ENCODE results near the gene FJX1. TPM values are rescaled to one million over a fixed set of nuclear protein-coding genes. Genes with fewer than 3 reads are reported as not detected.

FJX1 gene
- total and polyA plus RNA-seq, 2 experiments from 2014 or later = 9.4 to 16.1 TPM

GRCh38 chr11:35650467-35650866 is 32.2 kb downstream of the FJX1 start:
- Histone ChIP-seq H3K9me2 (ENCODE audit: insufficient read depth) (peaks cover 8% of the 10 kb centered on the region), H3K4me2 (no peak overlapping the region), H3K27me3 (ENCODE audit: insufficient read depth) (peaks cover 25% of the 10 kb centered on the region), H4K20me1 (replicated peaks; ENCODE audit: insufficient read depth) (no peaks in the 10 kb centered on the region), H3K36me3 (ENCODE audit: insufficient read depth) (no peaks in the 10 kb centered on the region), H3F3A (replicated peaks; ENCODE audit: low read depth) (no peaks in the 10 kb centered on the region), H3K4me3 (no peak overlapping the region), H2AFZ (no peak overlapping the region), H3K27ac (ENCODE audit: low read depth) (no peak overlapping the region), H3K79me2 (replicated peaks; ENCODE audit: insufficient read depth) (no peaks in the 10 kb centered on the region), H3K4me1 (ENCODE audit: insufficient read depth) (peaks cover 10% of the 10 kb centered on the region)
- no peaks in the 10 kb centered on the region for H3K9me3 Mint-ChIP-seq
- ATAC-seq (no peak), DNase-seq (ENCODE audit: low spot score) (no peak)
- peaks cover 20% of the 10 kb centered on the region for H3K4me1 Mint-ChIP-seq
- no peak overlapping the region for H3K27ac Mint-ChIP-seq
- no peak overlapping the region for H3K4me3 Mint-ChIP-seq
- no peaks in the 10 kb centered on the region for H3K36me3 Mint-ChIP-seq (ENCODE audit: low read depth)
- peaks cover 9% of the 10 kb centered on the region for H3K27me3 Mint-ChIP-seq (ENCODE audit: insufficient read depth, low read depth, poor library complexity)
- TF ChIP-seq EZH2 (IDR thresholded peaks at IDR 0.05; ENCODE audit: low read depth, unreplicated experiment) = no peak
- no peak for TF ChIP-seq ETS1 (IDR thresholded peaks at IDR 0.05)
- TF ChIP-seq CTCF (conservative IDR thresholded peaks at IDR 0.05; ENCODE audit: low read depth in 2 of 2) = no peak
- no peak for TF ChIP-seq ZNF114 (CRISPR knock-in tag; IDR thresholded peaks at IDR 0.05)
- no peak for TF ChIP-seq POLR2AphosphoS5 (IDR thresholded peaks at IDR 0.05; ENCODE audit: low read depth)
- TF ChIP-seq ZNF462 (CRISPR knock-in tag; IDR thresholded peaks at IDR 0.05) = no peak
- no peak for TF ChIP-seq CREB1 (CRISPR knock-in tag; IDR thresholded peaks at IDR 0.05; ENCODE audit: low read depth)
- no peak for TF ChIP-seq ZNF331 (CRISPR knock-in tag; IDR thresholded peaks at IDR 0.05; ENCODE audit: low read depth)
- no peak for TF ChIP-seq JUNB (IDR thresholded peaks at IDR 0.05; ENCODE audit: unreplicated experiment)
- TF ChIP-seq STAT1 (IDR thresholded peaks at IDR 0.05; ENCODE audit: unreplicated experiment) = no peak
- TF ChIP-seq EZH2phosphoT487 (IDR thresholded peaks at IDR 0.05; ENCODE audit: unreplicated experiment) = no peak
- TF ChIP-seq NANOG (IDR thresholded peaks at IDR 0.05; ENCODE audit: borderline replicate concordance) = no peak
- no peak for TF ChIP-seq REST (IDR thresholded peaks at IDR 0.05; ENCODE audit: unreplicated experiment)

Measured in GM23338 (cell line).